Subcutaneous adipose tissue (tissue), 4 donors: ENCODE measurements around the gene RTTN. TPM values are rescaled to one million over a fixed set of nuclear protein-coding genes. Genes with fewer than 3 reads are reported as not detected.

Experiments
- CTCF ChIP-seq: fragments of 450-650 bp; IDR thresholded peaks from one replicate; pipeline ENCODE4 v1.5.1; 2016; ENCODE audit warnings: low read depth, mild to moderate bottlenecking, control low read depth, antibody characterized with exemption, moderate library complexity
- total RNA-seq, 4 donors: library from RNA; depleted of rRNA; stranded (reverse); fragments of >200 nt; gene quantifications; one replicate each; pipeline ENCODE4 v1.1.0, GENCODE V29; 2016

RTTN gene
- total RNA-seq, 4 donors from 2014 or later, result 13.1 to 24.1 (median 19.9) TPM

GRCh38 chr18:70068981-70069380 lies 136.5 kb downstream of the RTTN start:
- TF ChIP-seq CTCF, result no peak

- TF ChIP-seq CTCF, result no peak
Measured at GRCh38 chr18:70059684-70060083, 145.8 kb downstream of the RTTN start.

GRCh38 chr18:70058916-70059315 lies 146.6 kb downstream of the RTTN start:
- TF ChIP-seq CTCF, result no peak

- TF ChIP-seq CTCF, result no peak
Measured at GRCh38 chr18:70047931-70048603, 157.4 kb downstream of the RTTN start.

- TF ChIP-seq CTCF, result no peak
Measured at GRCh38 chr18:70046796-70047195, 158.7 kb downstream of the RTTN start.

- no peak for TF ChIP-seq CTCF
Measured at GRCh38 chr18:70046207-70046606, 159.3 kb downstream of the RTTN start.

GRCh38 chr18:70044632-70045031 lies 160.9 kb downstream of the RTTN start:
- TF ChIP-seq CTCF, result no peak
